ENCODE measurements around the gene CD47. TPM values are rescaled to one million over a fixed set of nuclear protein-coding genes. Genes with fewer than 3 reads are reported as not detected.
A peak's percentile ranks its signal among the peaks of the same experiment; 100 is the strongest.

Gene CD47
- total and polyA plus RNA-seq, 2 donors (not counting 1 experiment from before 2014, with no cell fraction given): 86.4 to 259 TPM

GRCh38 chr3:108070356-108070755, 20.5 kb downstream of the CD47 start:
- Histone ChIP-seq H3K79me2 (ENCODE audit: control insufficient read depth, insufficient read depth, low read length) (peaks cover 90% of the 10 kb centered on the region), H3K9ac (ENCODE audit: low read length) (no peak overlapping the region), H3K4me1 (ENCODE audit: control insufficient read depth in 2 of 2, insufficient read depth in 2 of 2, low read length in 2 of 2) (peaks cover 20 to 40% of the 10 kb centered on the region in 2 donors), H3K27me3 (replicated peaks in 1 of 4; ENCODE audit: control extremely low read depth in 1 of 4, control insufficient read depth in 3 of 4, insufficient read depth in 4 of 4, low read length in 3 of 4) (no peaks in the 10 kb centered on the region), H3K4me3 (ENCODE audit: control extremely low read depth in 1 of 5, extremely low read depth in 1 of 5, insufficient read depth in 1 of 5, low read depth in 2 of 5, low read length in 4 of 5) (no peak overlapping the region), H2AFZ (ENCODE audit: insufficient read depth, low read depth, low read length, poor library complexity, severe bottlenecking) (no peak overlapping the region), H3K9me3 (ENCODE audit: control extremely low read depth in 1 of 3, control insufficient read depth in 2 of 3, insufficient read depth in 1 of 3, low read length in 2 of 3) (no peaks in the 10 kb centered on the region), H4K20me1 (ENCODE audit: control insufficient read depth, insufficient read depth, low read length, poor library complexity, severe bottlenecking) (peaks cover 18% of the 10 kb centered on the region), H3K27ac (ENCODE audit: low read length in 2 of 2) (peak overlapping the region in 1 of 2 donors; percentile 65), H3K4me2 (replicated peaks; ENCODE audit: low read depth, low read length, poor library complexity, severe bottlenecking) (no peak overlapping the region), H3K36me3 (replicated peaks in 1 of 2; ENCODE audit: control extremely low read depth in 1 of 2, control insufficient read depth in 1 of 2, extremely low read depth in 1 of 2, insufficient read depth in 2 of 2, low read length in 1 of 2) (peaks cover 0 to 77% of the 10 kb centered on the region in 2 experiments)
- Mint-ChIP-seq H3K27me3 (no peaks in the 10 kb centered on the region), H3K27ac (no peak overlapping the region), H3K4me1 (peaks cover 71% of the 10 kb centered on the region), H3K9me3 (ENCODE audit: insufficient read depth) (no peaks in the 10 kb centered on the region), H3K4me3 (no peak overlapping the region)
- POLR2A ChIA-PET: no interaction called here
- no peak for ATAC-seq (ENCODE audit: low read depth)
- CTCF ChIA-PET: no interaction called here
- DNase-seq: no peak
- WGBS (ENCODE audit: insufficient coverage): 64% methylated on average over 1 of the region's 6 CpGs
- intact Hi-C loops (cut with micrococcal nuclease): no loop called here
- no peak for TF ChIP-seq EZH2 (IDR thresholded peaks at IDR 0.05; ENCODE audit: borderline replicate concordance, insufficient read depth, low read depth, low read length, poor library complexity, severe bottlenecking)
- no peak for TF ChIP-seq CTCF (IDR thresholded peaks at IDR 0.05)

DNA sequence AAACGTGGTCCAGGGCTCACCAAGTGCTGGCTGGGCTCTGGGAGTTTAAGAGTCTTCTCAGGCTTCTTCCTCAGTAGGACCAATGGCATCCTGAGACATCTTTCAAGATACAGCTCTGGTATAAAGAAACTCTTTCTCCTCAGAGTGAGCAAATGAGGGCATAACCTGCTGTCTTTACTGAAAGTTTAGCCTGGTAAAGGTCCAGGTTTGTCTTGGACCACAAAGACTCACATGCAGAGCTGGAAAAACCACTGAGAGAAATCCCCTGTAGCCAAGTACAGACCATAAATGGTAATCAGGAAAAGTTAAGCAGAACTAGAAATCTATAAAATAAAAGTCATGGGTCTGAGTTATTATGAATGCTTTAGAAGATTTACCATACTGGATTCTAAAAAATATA, 23.1 kb downstream of the CD47 start:
- Histone ChIP-seq H4K20me1 (ENCODE audit: control insufficient read depth, insufficient read depth, low read length, poor library complexity, severe bottlenecking) (peaks cover 8% of the 10 kb centered on the region), H3K27ac (ENCODE audit: low read length in 2 of 2) (peak overlapping the region in 1 of 2 donors; percentile 65), H3K79me2 (ENCODE audit: control insufficient read depth, insufficient read depth, low read length) (peaks cover 91% of the 10 kb centered on the region), H3K4me2 (replicated peaks; ENCODE audit: low read depth, low read length, poor library complexity, severe bottlenecking) (peak overlapping the region; percentile 2), H2AFZ (ENCODE audit: insufficient read depth, low read depth, low read length, poor library complexity, severe bottlenecking) (no peak overlapping the region), H3K9me3 (ENCODE audit: control extremely low read depth in 1 of 3, control insufficient read depth in 2 of 3, insufficient read depth in 1 of 3, low read length in 2 of 3) (no peaks in the 10 kb centered on the region), H3K36me3 (replicated peaks in 1 of 2; ENCODE audit: control extremely low read depth in 1 of 2, control insufficient read depth in 1 of 2, extremely low read depth in 1 of 2, insufficient read depth in 2 of 2, low read length in 1 of 2) (peaks cover 0 to 71% of the 10 kb centered on the region in 2 experiments), H3K4me1 (ENCODE audit: control insufficient read depth in 2 of 2, insufficient read depth in 2 of 2, low read length in 2 of 2) (peaks cover 17 to 48% of the 10 kb centered on the region in 2 donors), H3K4me3 (ENCODE audit: control extremely low read depth in 1 of 5, extremely low read depth in 1 of 5, insufficient read depth in 1 of 5, low read depth in 2 of 5, low read length in 4 of 5) (no peak overlapping the region), H3K27me3 (replicated peaks in 1 of 4; ENCODE audit: control extremely low read depth in 1 of 4, control insufficient read depth in 3 of 4, insufficient read depth in 4 of 4, low read length in 3 of 4) (no peaks in the 10 kb centered on the region), H3K9ac (ENCODE audit: low read length) (no peak overlapping the region)
- Mint-ChIP-seq H3K9me3 (ENCODE audit: insufficient read depth) (no peaks in the 10 kb centered on the region), H3K4me1 (peaks cover 72% of the 10 kb centered on the region), H3K27ac (peak overlapping the region; percentile 64), H3K27me3 (no peaks in the 10 kb centered on the region), H3K4me3 (no peak overlapping the region)
- ATAC-seq (ENCODE audit: low read depth): no peak
- DNase-seq: no peak
- WGBS (ENCODE audit: insufficient coverage): no CpG with 5 or more reads among the region's 1 CpG
- ChIA-PET POLR2A (no interaction called here), CTCF (no interaction called here)
- TF ChIP-seq CTCF (IDR thresholded peaks at IDR 0.05): no peak
- intact Hi-C loops (cut with micrococcal nuclease): loop anchor here (2.0 kb wide), 1 partner anchor 13 kb away; no protein-coding TSS in a partner anchor
